GM13976 (cell line): ENCODE measurements around the gene NCAM1.

ENCODE experiments used
- DNase-seq: peaks from one replicate; pipeline ENCODE4 v3.0.0; 2012; ENCODE audit warnings: low spot score
- CTCF ChIP-seq: IDR thresholded peaks from 2 replicates; pipeline ENCODE4 v1.5.1; 2012; ENCODE audit warnings: borderline replicate concordance, mild to moderate bottlenecking; ENCODE audit not compliant: insufficient read depth; ENCODE audit errors: extremely low read depth, missing control alignments, control extremely low read depth
- in situ Hi-C: fragments of 300-500 bp; cut with MboI; formaldehyde crosslinking; loops from one replicate; pipeline ENCODE4 v1.12.0; 2022; ENCODE audit warnings: low sequenced_read_pairs, mixed read lengths, inconsistent platforms; ENCODE audit not compliant: unreplicated experiment

NCAM1 gene

GRCh38 chr11:113163291-113164030, 202.2 kb downstream of the NCAM1 start:
- in situ Hi-C loops = no loop called here
- no peak for DNase-seq

GRCh38 chr11:113166280-113166679, 205.1 kb downstream of the NCAM1 start:
- no peak for TF ChIP-seq CTCF
- DNase-seq = no peak
- in situ Hi-C loops = no loop called here

More at GRCh38 chr11:113163291-113164030, 202.2 kb downstream of the NCAM1 start:
- TF ChIP-seq CTCF = no peak

- no peak for DNase-seq
- no peak for TF ChIP-seq CTCF
Observed at GRCh38 chr11:113167599-113167998, 206.4 kb downstream of the NCAM1 start.

GRCh38 chr11:113168354-113169342, 207.4 kb downstream of the NCAM1 start:
- in situ Hi-C loops = no loop called here
- DNase-seq = no peak
- TF ChIP-seq CTCF = no peak

More at GRCh38 chr11:113167599-113167998, 206.4 kb downstream of the NCAM1 start:
- in situ Hi-C loops = no loop called here

- in situ Hi-C loops = no loop called here
- no peak for DNase-seq
Observed at GRCh38 chr11:113172382-113172951, 211.2 kb downstream of the NCAM1 start.

More at GRCh38 chr11:113172382-113172951, 211.2 kb downstream of the NCAM1 start:
- no peak for TF ChIP-seq CTCF
